Measurements from ENCODE around the gene NGLY1.

Gene NGLY1

GRCh38 chr3:25724948-25725645 lies 58.1 kb downstream of the NGLY1 start:
- Histone ChIP-seq H2BK5ac (ENCODE audit: low read depth, low read length, poor library complexity) (no peak overlapping the region), H4K12ac (ENCODE audit: low read depth, low read length) (no peak overlapping the region), H2AK5ac (ENCODE audit: low read length) (no peak overlapping the region), H3K36me3 (ENCODE audit: control insufficient read depth in 1 of 2, insufficient read depth in 2 of 2, low read length in 2 of 2) (peaks cover 0 to 2% of the 10 kb centered on the region in 2 experiments), H3K27me3 (ENCODE audit: insufficient read depth, low read length) (no peaks in the 10 kb centered on the region), H3K4me2 (ENCODE audit: low read length) (no peak overlapping the region), H2AFZ (ENCODE audit: insufficient read depth, low read length, poor library complexity) (no peak overlapping the region), H2BK120ac (ENCODE audit: insufficient read depth, low read length, poor library complexity) (no peak overlapping the region), H3K79me1 (ENCODE audit: low read length) (no peaks in the 10 kb centered on the region), H3K9ac (ENCODE audit: low read length) (no peak overlapping the region), H3K14ac (ENCODE audit: low read length) (no peak overlapping the region), H3K79me2 (ENCODE audit: control insufficient read depth, insufficient read depth, low read length, poor library complexity) (no peaks in the 10 kb centered on the region), H3K27ac (ENCODE audit: low read depth, low read length) (no peak overlapping the region), H3K4me3 (ENCODE audit: low read depth, low read length) (no peak overlapping the region), H3K23ac (ENCODE audit: low read length) (no peak overlapping the region), H3K4me1 (ENCODE audit: control insufficient read depth in 1 of 2, insufficient read depth in 2 of 2, low read length in 2 of 2) (no peaks in the 10 kb centered on the region), H3K18ac (ENCODE audit: low read length) (no peak overlapping the region), H4K8ac (ENCODE audit: low read depth, low read length) (no peak overlapping the region), H4K91ac (ENCODE audit: low read depth, low read length) (no peak overlapping the region), H3K4ac (ENCODE audit: low read depth, low read length) (no peak overlapping the region), H3K9me3 (ENCODE audit: insufficient read depth, low read depth, low read length) (no peaks in the 10 kb centered on the region), H2BK12ac (ENCODE audit: low read length) (no peak overlapping the region)
- DNase-seq, result peak; percentile 66 to 93
- WGBS (ENCODE audit: extremely low coverage, insufficient coverage, insufficient read length), result no CpG with 5 or more reads among the region's 2 CpGs

GRCh38 chr3:25723802-25724201 lies 59.4 kb downstream of the NGLY1 start:
- no peak overlapping the region for H3K27ac ChIP-seq (ENCODE audit: low read depth, low read length)
- WGBS (ENCODE audit: extremely low coverage, insufficient coverage, insufficient read length), result no CpG with 5 or more reads among the region's 2 CpGs
- H4K8ac ChIP-seq (ENCODE audit: low read depth, low read length), result no peak overlapping the region
- no peak overlapping the region for H3K9ac ChIP-seq (ENCODE audit: low read length)
- no peak overlapping the region for H2BK12ac ChIP-seq (ENCODE audit: low read length)
- H3K9me3 ChIP-seq (ENCODE audit: insufficient read depth, low read depth, low read length), result no peaks in the 10 kb centered on the region
- no peaks in the 10 kb centered on the region for H3K4me1 ChIP-seq (ENCODE audit: control insufficient read depth in 1 of 2, insufficient read depth in 2 of 2, low read length in 2 of 2)
- no peak overlapping the region for H3K23ac ChIP-seq (ENCODE audit: low read length)
- no peak overlapping the region for H4K91ac ChIP-seq (ENCODE audit: low read depth, low read length)
- H3K4ac ChIP-seq (ENCODE audit: low read depth, low read length), result no peak overlapping the region
- H3K27me3 ChIP-seq (ENCODE audit: insufficient read depth, low read length), result no peaks in the 10 kb centered on the region
- H3K79me2 ChIP-seq (ENCODE audit: control insufficient read depth, insufficient read depth, low read length, poor library complexity), result no peaks in the 10 kb centered on the region
- H4K12ac ChIP-seq (ENCODE audit: low read depth, low read length), result no peak overlapping the region
- no peak overlapping the region for H2BK120ac ChIP-seq (ENCODE audit: insufficient read depth, low read length, poor library complexity)
- no peak overlapping the region for H2AFZ ChIP-seq (ENCODE audit: insufficient read depth, low read length, poor library complexity)
- H3K18ac ChIP-seq (ENCODE audit: low read length), result no peak overlapping the region
- no peak for DNase-seq
- H3K14ac ChIP-seq (ENCODE audit: low read length), result no peak overlapping the region
- peaks cover 0 to 2% of the 10 kb centered on the region in 2 experiments for H3K36me3 ChIP-seq (ENCODE audit: control insufficient read depth in 1 of 2, insufficient read depth in 2 of 2, low read length in 2 of 2)
- no peak overlapping the region for H2BK5ac ChIP-seq (ENCODE audit: low read depth, low read length, poor library complexity)
- no peaks in the 10 kb centered on the region for H3K79me1 ChIP-seq (ENCODE audit: low read length)
- H2AK5ac ChIP-seq (ENCODE audit: low read length), result no peak overlapping the region
- H3K4me3 ChIP-seq (ENCODE audit: low read depth, low read length), result no peak overlapping the region
- no peak overlapping the region for H3K4me2 ChIP-seq (ENCODE audit: low read length)

- H3K4me3 ChIP-seq (ENCODE audit: low read depth, low read length), result no peak overlapping the region
- H4K91ac ChIP-seq (ENCODE audit: low read depth, low read length), result no peak overlapping the region
- H3K9ac ChIP-seq (ENCODE audit: low read length), result no peak overlapping the region
- H3K14ac ChIP-seq (ENCODE audit: low read length), result no peak overlapping the region
- no peaks in the 10 kb centered on the region for H3K9me3 ChIP-seq (ENCODE audit: insufficient read depth, low read depth, low read length)
- no peaks in the 10 kb centered on the region for H3K4me1 ChIP-seq (ENCODE audit: control insufficient read depth in 1 of 2, insufficient read depth in 2 of 2, low read length in 2 of 2)
- H4K8ac ChIP-seq (ENCODE audit: low read depth, low read length), result no peak overlapping the region
- H2AK5ac ChIP-seq (ENCODE audit: low read length), result no peak overlapping the region
- H3K79me1 ChIP-seq (ENCODE audit: low read length), result no peaks in the 10 kb centered on the region
- H3K4me2 ChIP-seq (ENCODE audit: low read length), result no peak overlapping the region
- no peak overlapping the region for H2BK120ac ChIP-seq (ENCODE audit: insufficient read depth, low read length, poor library complexity)
- no peak overlapping the region for H3K27ac ChIP-seq (ENCODE audit: low read depth, low read length)
- H3K4ac ChIP-seq (ENCODE audit: low read depth, low read length), result no peak overlapping the region
- no peak overlapping the region for H2AFZ ChIP-seq (ENCODE audit: insufficient read depth, low read length, poor library complexity)
- no peak overlapping the region for H3K18ac ChIP-seq (ENCODE audit: low read length)
- DNase-seq, result no peak
- H3K36me3 ChIP-seq (ENCODE audit: control insufficient read depth in 1 of 2, insufficient read depth in 2 of 2, low read length in 2 of 2), result peaks cover 0 to 2% of the 10 kb centered on the region in 2 experiments
- H2BK5ac ChIP-seq (ENCODE audit: low read depth, low read length, poor library complexity), result no peak overlapping the region
- no peaks in the 10 kb centered on the region for H3K79me2 ChIP-seq (ENCODE audit: control insufficient read depth, insufficient read depth, low read length, poor library complexity)
- no peak overlapping the region for H2BK12ac ChIP-seq (ENCODE audit: low read length)
- WGBS (ENCODE audit: extremely low coverage, insufficient coverage, insufficient read length), result no CpG with 5 or more reads among the region's 1 CpG
- no peaks in the 10 kb centered on the region for H3K27me3 ChIP-seq (ENCODE audit: insufficient read depth, low read length)
- H3K23ac ChIP-seq (ENCODE audit: low read length), result no peak overlapping the region
- no peak overlapping the region for H4K12ac ChIP-seq (ENCODE audit: low read depth, low read length)
These were observed 63.9 kb downstream of the NGLY1 start for GRCh38 chr3:25719321-25719720.

GRCh38 chr3:25713341-25713985 lies 69.8 kb downstream of the NGLY1 start:
- H3K27ac ChIP-seq (ENCODE audit: low read depth, low read length), result no peak overlapping the region
- H2BK120ac ChIP-seq (ENCODE audit: insufficient read depth, low read length, poor library complexity), result no peak overlapping the region
- no peak overlapping the region for H3K14ac ChIP-seq (ENCODE audit: low read length)
- no peak overlapping the region for H2AK5ac ChIP-seq (ENCODE audit: low read length)
- H4K8ac ChIP-seq (ENCODE audit: low read depth, low read length), result no peak overlapping the region
- H3K4me1 ChIP-seq (ENCODE audit: control insufficient read depth in 1 of 2, insufficient read depth in 2 of 2, low read length in 2 of 2), result no peaks in the 10 kb centered on the region
- WGBS (ENCODE audit: extremely low coverage, insufficient coverage, insufficient read length), result no CpG with 5 or more reads among the region's 11 CpGs
- no peak overlapping the region for H4K12ac ChIP-seq (ENCODE audit: low read depth, low read length)
- H2BK5ac ChIP-seq (ENCODE audit: low read depth, low read length, poor library complexity), result no peak overlapping the region
- no peak for DNase-seq
- no peak overlapping the region for H3K9ac ChIP-seq (ENCODE audit: low read length)
- H3K79me1 ChIP-seq (ENCODE audit: low read length), result no peaks in the 10 kb centered on the region
- no peaks in the 10 kb centered on the region for H3K79me2 ChIP-seq (ENCODE audit: control insufficient read depth, insufficient read depth, low read length, poor library complexity)
- H4K91ac ChIP-seq (ENCODE audit: low read depth, low read length), result no peak overlapping the region
- H2AFZ ChIP-seq (ENCODE audit: insufficient read depth, low read length, poor library complexity), result no peak overlapping the region
- H3K4ac ChIP-seq (ENCODE audit: low read depth, low read length), result no peak overlapping the region
- peaks cover 1% of the 10 kb centered on the region for H3K9me3 ChIP-seq (ENCODE audit: insufficient read depth, low read depth, low read length)
- H3K27me3 ChIP-seq (ENCODE audit: insufficient read depth, low read length), result no peaks in the 10 kb centered on the region
- H3K18ac ChIP-seq (ENCODE audit: low read length), result no peak overlapping the region
- no peaks in the 10 kb centered on the region for H3K36me3 ChIP-seq (ENCODE audit: control insufficient read depth in 1 of 2, insufficient read depth in 2 of 2, low read length in 2 of 2)
- no peak overlapping the region for H3K4me2 ChIP-seq (ENCODE audit: low read length)
- no peak overlapping the region for H3K4me3 ChIP-seq (ENCODE audit: low read depth, low read length)
- H3K23ac ChIP-seq (ENCODE audit: low read length), result no peak overlapping the region
- H2BK12ac ChIP-seq (ENCODE audit: low read length), result no peak overlapping the region
